Chondrocyte (in vitro differentiated cells): ENCODE data around the gene NQO2. TPM values are rescaled to one million over a fixed set of nuclear protein-coding genes. Genes with fewer than 3 reads are reported as not detected.
"Not testable (repeated sequence)": the region's sequence is repeated elsewhere in the genome, so short reads cannot be mapped to it uniquely, and the experiment has no call there.

Experiments
- DNase-seq: peaks from one replicate; pipeline ENCODE4 v3.0.0; 2021; ENCODE audit warnings: mixed read lengths, low spot score
- H3K27ac Mint-ChIP-seq: one replicate; pipeline ENCODE4 v1.8.0; 2021; ENCODE audit warnings: mild to moderate bottlenecking, moderate library complexity, mixed read lengths; ENCODE audit not compliant: unreplicated experiment
- H3K27me3 Mint-ChIP-seq: 2 replicates; pipeline ENCODE4 v1.8.0; 2021; ENCODE audit warnings: low read depth, mixed read lengths
- H3K36me3 Mint-ChIP-seq: 2 replicates; pipeline ENCODE4 v1.8.0; 2021; ENCODE audit warnings: low read depth, mixed read lengths
- H3K4me1 Mint-ChIP-seq: 2 replicates; pipeline ENCODE4 v1.8.0; 2021; ENCODE audit warnings: low read depth, mild to moderate bottlenecking, mixed read lengths
- H3K4me3 Mint-ChIP-seq: one replicate; pipeline ENCODE4 v1.8.0; 2021; ENCODE audit warnings: mild to moderate bottlenecking, moderate library complexity, mixed read lengths; ENCODE audit not compliant: unreplicated experiment
- H3K9me3 Mint-ChIP-seq: 2 replicates; pipeline ENCODE4 v1.8.0; 2021; ENCODE audit warnings: low read depth, mixed read lengths
- total RNA-seq: library from RNA; stranded (reverse); gene quantifications from 3 replicates; pipeline ENCODE4 v1.2.1, GENCODE V29; 2021
- TF ChIP-seq, protein P1 (sequence below): fragments of 200-600 bp; sonication (generic); IDR thresholded peaks from 2 replicates; pipeline ENCODE4 v1.5.0; 2021; ENCODE audit warnings: antibody characterized with exemption, mild to moderate bottlenecking, moderate library complexity

The NQO2 gene
- total RNA-seq, 1 donor from 2014 or later = 35.1 TPM

DNA sequence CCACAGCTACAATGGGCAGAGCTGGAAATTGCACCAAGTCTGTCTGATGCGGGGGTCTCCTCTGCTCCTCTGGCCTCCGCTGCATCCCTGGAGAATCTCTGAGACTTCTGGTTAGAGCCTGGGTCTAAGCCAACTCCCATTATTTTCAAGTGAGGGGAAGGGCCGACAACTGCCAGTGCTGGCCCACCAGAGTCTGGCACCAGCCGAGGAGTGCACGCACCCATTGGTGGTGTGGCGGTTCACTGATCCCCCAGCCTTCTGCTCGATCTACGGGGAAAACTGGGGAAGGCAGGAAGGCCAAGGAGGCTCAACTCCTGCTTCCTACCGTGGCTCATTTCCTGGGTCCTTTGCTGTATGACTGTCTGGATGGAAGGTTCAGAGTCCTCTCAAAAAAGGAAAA is 6.2 kb downstream of the NQO2 start:
- no peak overlapping the region for H3K27ac Mint-ChIP-seq
- H3K4me1 Mint-ChIP-seq = peaks cover 11% of the 10 kb centered on the region
- TF ChIP-seq, protein P1, sequence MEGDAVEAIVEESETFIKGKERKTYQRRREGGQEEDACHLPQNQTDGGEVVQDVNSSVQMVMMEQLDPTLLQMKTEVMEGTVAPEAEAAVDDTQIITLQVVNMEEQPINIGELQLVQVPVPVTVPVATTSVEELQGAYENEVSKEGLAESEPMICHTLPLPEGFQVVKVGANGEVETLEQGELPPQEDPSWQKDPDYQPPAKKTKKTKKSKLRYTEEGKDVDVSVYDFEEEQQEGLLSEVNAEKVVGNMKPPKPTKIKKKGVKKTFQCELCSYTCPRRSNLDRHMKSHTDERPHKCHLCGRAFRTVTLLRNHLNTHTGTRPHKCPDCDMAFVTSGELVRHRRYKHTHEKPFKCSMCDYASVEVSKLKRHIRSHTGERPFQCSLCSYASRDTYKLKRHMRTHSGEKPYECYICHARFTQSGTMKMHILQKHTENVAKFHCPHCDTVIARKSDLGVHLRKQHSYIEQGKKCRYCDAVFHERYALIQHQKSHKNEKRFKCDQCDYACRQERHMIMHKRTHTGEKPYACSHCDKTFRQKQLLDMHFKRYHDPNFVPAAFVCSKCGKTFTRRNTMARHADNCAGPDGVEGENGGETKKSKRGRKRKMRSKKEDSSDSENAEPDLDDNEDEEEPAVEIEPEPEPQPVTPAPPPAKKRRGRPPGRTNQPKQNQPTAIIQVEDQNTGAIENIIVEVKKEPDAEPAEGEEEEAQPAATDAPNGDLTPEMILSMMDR = no peak
- H3K27me3 Mint-ChIP-seq = no peaks in the 10 kb centered on the region
- H3K9me3 Mint-ChIP-seq = peaks cover 9% of the 10 kb centered on the region
- no peak for DNase-seq
- peaks cover 41% of the 10 kb centered on the region for H3K36me3 Mint-ChIP-seq
- no peak overlapping the region for H3K4me3 Mint-ChIP-seq

DNA sequence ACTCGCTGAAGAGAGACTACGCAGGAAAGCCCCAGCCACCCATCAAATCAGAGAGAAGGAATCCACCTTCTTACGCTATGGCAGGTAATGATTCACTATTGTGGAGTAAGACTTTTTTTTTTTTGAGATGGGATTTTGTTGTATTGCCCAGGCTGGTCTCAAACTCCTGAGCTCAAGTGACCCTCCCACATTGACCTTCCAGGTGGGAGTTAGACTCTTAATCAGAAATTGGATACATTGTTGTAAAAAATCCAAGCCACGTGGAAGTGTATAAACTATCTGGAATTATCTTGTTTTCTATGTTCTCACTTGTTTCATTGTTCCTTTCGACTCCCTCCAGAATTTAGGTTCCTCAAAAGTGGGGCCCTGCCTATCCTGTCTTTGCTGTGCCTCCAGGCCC is 6.8 kb downstream of the NQO2 start:
- H3K27me3 Mint-ChIP-seq = no peaks in the 10 kb centered on the region
- no peak overlapping the region for H3K27ac Mint-ChIP-seq
- peaks cover 15% of the 10 kb centered on the region for H3K9me3 Mint-ChIP-seq
- H3K4me3 Mint-ChIP-seq = no peak overlapping the region
- TF ChIP-seq, protein P1 = no peak
- peaks cover 7% of the 10 kb centered on the region for H3K4me1 Mint-ChIP-seq
- no peak for DNase-seq
- peaks cover 47% of the 10 kb centered on the region for H3K36me3 Mint-ChIP-seq

DNA sequence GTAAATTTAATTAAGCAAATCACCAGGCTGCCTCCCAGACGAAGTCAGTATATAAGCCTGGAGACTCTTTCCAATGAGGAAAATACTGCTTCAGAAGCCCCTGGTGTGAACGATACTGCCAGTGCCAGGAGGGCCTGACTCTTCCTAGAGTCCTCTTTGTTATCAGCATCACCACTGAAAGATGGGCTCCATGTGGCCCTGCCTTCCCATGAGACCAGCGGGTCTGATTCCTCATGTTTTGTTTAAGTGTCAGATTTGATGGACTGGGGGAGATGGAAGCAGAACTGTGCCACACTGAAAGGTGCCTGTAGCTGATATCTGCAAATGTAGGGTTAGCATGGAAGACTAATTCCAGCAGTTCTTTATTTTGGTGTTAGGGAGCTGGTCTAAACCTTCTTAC is 7.9 kb downstream of the NQO2 start:
- peaks cover 25% of the 10 kb centered on the region for H3K9me3 Mint-ChIP-seq
- no peaks in the 10 kb centered on the region for H3K4me1 Mint-ChIP-seq
- no peak overlapping the region for H3K4me3 Mint-ChIP-seq
- TF ChIP-seq, protein P1 = no peak
- H3K27ac Mint-ChIP-seq = no peak overlapping the region
- H3K36me3 Mint-ChIP-seq = peaks cover 57% of the 10 kb centered on the region
- no peaks in the 10 kb centered on the region for H3K27me3 Mint-ChIP-seq
- no peak for DNase-seq

DNA sequence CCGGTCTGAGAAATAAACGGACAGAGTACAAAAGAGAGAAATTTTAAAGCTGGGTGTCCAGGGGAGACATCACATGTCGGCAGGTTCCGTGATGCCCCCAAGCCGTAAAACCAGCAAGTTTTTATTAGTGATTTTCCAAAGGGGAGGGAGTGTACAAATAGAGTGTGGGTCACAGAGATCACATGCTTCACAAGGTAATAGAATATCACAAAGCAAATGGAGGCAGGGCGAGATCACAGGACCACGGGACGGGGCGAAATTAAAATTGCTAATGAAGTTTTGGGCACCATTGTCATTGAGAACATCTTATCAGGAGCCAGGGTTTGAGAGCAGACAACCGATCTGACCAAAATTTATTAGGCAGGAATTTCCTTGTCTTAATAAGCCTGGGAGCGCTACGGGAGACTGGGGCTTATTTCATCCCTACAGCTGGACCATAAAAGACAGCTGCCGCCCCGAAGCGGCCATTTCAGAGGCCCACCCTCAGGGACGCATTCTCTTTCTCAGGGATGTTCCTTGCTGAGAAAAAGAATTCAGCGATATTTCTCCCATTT is 9.1 kb downstream of the NQO2 start:
- not testable (repeated sequence) for H3K27ac Mint-ChIP-seq, H3K4me3 Mint-ChIP-seq, H3K27me3 Mint-ChIP-seq, DNase-seq, H3K4me1 Mint-ChIP-seq
- peaks cover 25% of the 10 kb centered on the region for H3K9me3 Mint-ChIP-seq
- H3K36me3 Mint-ChIP-seq = peaks cover 62% of the 10 kb centered on the region

DNA sequence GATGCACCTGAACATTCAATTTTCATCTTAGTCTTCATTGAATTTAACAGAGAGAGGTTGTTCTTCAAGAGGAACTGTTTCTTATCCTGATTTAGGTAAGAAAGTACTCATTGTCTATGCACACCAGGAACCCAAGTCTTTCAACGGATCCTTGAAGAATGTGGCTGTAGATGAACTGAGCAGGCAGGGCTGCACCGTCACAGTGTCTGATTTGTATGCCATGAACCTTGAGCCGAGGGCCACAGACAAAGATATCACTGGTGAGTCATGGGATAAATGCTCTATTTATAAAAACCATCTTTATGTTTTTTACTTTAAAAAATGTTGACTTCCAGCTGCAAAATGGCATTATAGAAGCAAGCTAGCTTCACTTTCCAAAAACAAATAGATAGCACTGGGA is 10.2 kb downstream of the NQO2 start:
- peaks cover 25% of the 10 kb centered on the region for H3K9me3 Mint-ChIP-seq
- TF ChIP-seq, protein P1 = no peak
- peaks cover 56% of the 10 kb centered on the region for H3K36me3 Mint-ChIP-seq
- no peak overlapping the region for H3K4me3 Mint-ChIP-seq
- H3K4me1 Mint-ChIP-seq = peaks cover 9% of the 10 kb centered on the region
- no peaks in the 10 kb centered on the region for H3K27me3 Mint-ChIP-seq
- DNase-seq = no peak
- H3K27ac Mint-ChIP-seq = no peak overlapping the region

DNA sequence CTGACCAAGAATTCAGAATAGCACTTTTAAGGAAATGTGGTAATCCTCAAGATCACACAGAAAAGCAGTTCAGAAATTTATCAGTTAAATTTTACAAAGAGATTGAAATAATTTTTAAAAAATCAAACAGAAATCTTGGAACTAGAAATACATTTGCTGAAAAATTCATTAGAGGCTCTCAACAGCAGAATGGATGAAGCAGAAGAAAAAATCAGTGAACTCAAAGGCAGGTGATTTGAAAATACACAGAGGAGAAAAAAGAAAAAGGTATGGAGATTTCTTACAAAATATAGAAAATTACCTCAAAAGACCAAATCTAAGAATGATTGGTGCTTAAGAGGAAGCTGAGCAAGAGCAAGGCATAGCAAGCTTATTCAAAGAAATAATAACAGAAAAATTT is 11.5 kb downstream of the NQO2 start:
- Mint-ChIP-seq H3K4me3 (no peak overlapping the region), H3K27ac (no peak overlapping the region), H3K36me3 (peaks cover 61% of the 10 kb centered on the region), H3K4me1 (peaks cover 9% of the 10 kb centered on the region), H3K9me3 (peaks cover 25% of the 10 kb centered on the region), H3K27me3 (no peaks in the 10 kb centered on the region)
- no peak for DNase-seq
- TF ChIP-seq, protein P1 = no peak
